Tibial nerve (tissue), 4 donors: ENCODE measurements around the gene TCAP. TPM values are rescaled to one million over a fixed set of nuclear protein-coding genes. Genes with fewer than 3 reads are reported as not detected.

Source experiments
- DNase-seq, 2 donors: peaks; one replicate each; pipeline ENCODE4 v3.0.0-alpha.2; 2019; ENCODE audit warnings: low spot score in 2 of 2
- H3K27ac ChIP-seq, 4 donors: fragments of 200-600 bp; sonication (generic) in 3 of 4; one replicate each; pipeline ENCODE4 v1.5.1; 2017 to 2019; ENCODE audit warnings: mild to moderate bottlenecking in 1 of 4
- H3K27me3 ChIP-seq, 2 donors: fragments of 200-600 bp; sonication (generic) in 1 of 2; one replicate each; pipeline versions ENCODE4 v1.5.1 to v1.6.0; 2017 to 2019
- H3K36me3 ChIP-seq, 3 donors: fragments of 200-600 bp; sonication (generic); one replicate each; pipeline ENCODE4 v1.5.1; 2018 to 2019
- H3K4me1 ChIP-seq, 4 donors: fragments of 200-600 bp; sonication (generic) in 3 of 4; one replicate each; pipeline ENCODE4 v1.5.1; 2017 to 2019
- H3K4me3 ChIP-seq, 4 donors: fragments of 200-600 bp; sonication (generic) in 3 of 4; one replicate each; pipeline ENCODE4 v1.5.1; 2017 to 2019; ENCODE audit warnings: mild to moderate bottlenecking in 1 of 4, moderate library complexity in 1 of 4
- H3K9me3 ChIP-seq, 4 donors: fragments of 200-600 bp; sonication (generic) in 3 of 4; one replicate each; pipeline ENCODE4 v1.5.1; 2017 to 2019
- EP300 ChIP-seq, 2 donors: sonication (generic); formaldehyde crosslinking; IDR thresholded peaks; one replicate each; pipeline ENCODE4 v1.6.1; 2017; ENCODE audit warnings: antibody characterized with exemption in 2 of 2, mild to moderate bottlenecking in 1 of 2
- POLR2A ChIP-seq, 2 donors: fragments of 450-650 bp; IDR thresholded peaks; one replicate each; pipeline ENCODE4 v1.6.1; 2017; ENCODE audit warnings: antibody characterized with exemption in 2 of 2, mild to moderate bottlenecking in 2 of 2, moderate library complexity in 2 of 2
- WGBS, 2 donors: methylation state at CpG; one replicate each; pipeline ENCODE4 v1.1.5; 2018; 5-methylcytosine and 5-hydroxymethylcytosine counted together
- total RNA-seq, 4 donors: library from RNA; depleted of rRNA; stranded (reverse); fragments of >200 nt; gene quantifications; one replicate each; pipeline ENCODE4 v1.1.0, GENCODE V29; 2016
- TF ChIP-seq, protein P1 (sequence below), 5 experiments: fragments of 200-600 bp in 3 of 5; fragments of 450-650 bp in 2 of 5; sonication (generic) in 3 of 5; IDR thresholded peaks; one replicate each; pipeline ENCODE4 v1.5.1; 2016 to 2019; ENCODE audit warnings: antibody characterized with exemption in 5 of 5, mild to moderate bottlenecking in 3 of 5, moderate library complexity in 2 of 5

Gene TCAP
- total RNA-seq, 4 donors from 2014 or later, result 0.30 to 5.5 (median 0.61) TPM

DNA sequence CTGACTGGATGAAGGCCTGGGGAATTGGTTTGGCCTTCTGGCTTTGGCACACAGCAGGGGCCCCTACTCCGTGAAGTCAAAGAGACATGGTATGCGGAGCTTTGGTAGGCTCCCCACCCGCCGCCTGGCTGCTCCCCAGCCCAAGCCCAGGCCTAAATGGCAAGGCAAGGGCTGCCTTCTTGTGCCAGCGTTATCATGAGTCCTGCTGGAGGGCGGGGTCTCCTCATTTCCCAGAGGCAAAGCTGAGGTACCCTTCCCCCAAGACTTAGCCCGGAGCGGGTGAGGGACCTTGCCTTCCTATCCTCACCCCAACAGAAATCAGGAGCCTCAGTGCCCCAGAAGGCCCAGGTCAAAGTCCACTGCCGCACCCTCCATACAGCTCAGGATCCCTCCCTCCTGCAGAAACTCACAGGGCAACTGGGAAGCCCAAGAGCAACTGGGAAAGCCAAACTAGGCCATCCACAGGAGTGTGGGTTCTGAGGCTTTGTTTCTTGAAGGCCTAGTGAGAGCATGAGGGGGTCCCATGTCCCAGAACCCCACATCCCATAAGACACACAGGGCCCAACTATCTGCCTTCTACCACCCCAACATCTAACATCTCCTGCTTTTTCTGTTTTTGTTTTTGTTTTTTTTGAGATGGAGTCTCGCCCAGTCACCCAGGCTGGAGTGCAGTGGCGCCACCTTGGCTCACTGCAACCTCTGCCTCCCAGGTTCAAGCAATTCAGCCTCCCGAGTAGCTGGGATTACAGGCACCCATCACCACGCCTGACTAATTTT, 13.4 kb downstream of the TCAP start:
- 79 to 83% methylated on average over 12 to 13 of the region's 13 CpGs for WGBS, 2 donors

DNA sequence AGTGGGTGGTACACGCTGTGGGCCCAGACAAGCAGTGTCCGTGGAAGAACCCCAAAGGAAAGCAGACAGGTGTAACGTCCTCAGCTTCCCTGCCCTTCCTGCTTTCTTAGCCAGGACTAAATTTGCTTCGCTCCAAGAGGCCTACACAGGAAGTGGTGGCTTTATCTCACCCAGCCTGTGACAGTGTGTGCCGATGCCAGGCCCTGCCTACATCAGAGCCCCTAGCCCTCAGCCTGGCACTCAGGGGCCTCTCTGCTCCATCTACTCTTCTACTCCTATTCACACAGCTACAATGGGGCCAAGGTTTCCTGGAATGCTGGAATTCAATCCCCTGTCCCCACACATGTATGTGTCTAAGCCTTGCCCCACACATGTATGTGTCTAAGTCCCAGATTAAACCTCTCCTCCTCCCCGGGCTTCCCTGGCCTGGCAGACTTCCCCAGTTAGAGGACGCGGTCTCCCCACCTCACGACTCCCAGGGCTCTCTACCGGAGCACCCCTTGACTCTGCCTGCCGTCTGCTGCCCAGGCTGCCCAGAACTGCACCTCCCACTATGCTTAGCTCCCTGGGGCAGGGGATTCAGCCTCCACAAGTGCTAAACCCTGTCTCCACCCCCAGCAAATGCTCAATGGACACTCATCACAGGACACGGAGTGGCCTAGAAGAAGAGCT, 14.5 kb downstream of the TCAP start:
- Histone ChIP-seq H3K9me3 (no peaks in the 10 kb centered on the region), H3K4me3 (no peak overlapping the region), H3K27ac (peak overlapping the region in 1 of 4 donors; percentile 64), H3K27me3 (no peaks in the 10 kb centered on the region), H3K36me3 (peaks cover 0 to 43% (median 0%) of the 10 kb centered on the region in 3 donors), H3K4me1 (peaks cover 0 to 44% (median 23%) of the 10 kb centered on the region in 4 donors)
- no peak for TF ChIP-seq POLR2A (IDR thresholded peaks at IDR 0.05)
- DNase-seq, result no peak
- WGBS, 2 donors, result 74 to 91% methylated on average over 12 of the region's 12 CpGs

More for the DNA sequence above, 13.4 kb downstream of the TCAP start:
- peak overlapping the region; percentile 28 to 80 (median 71) for H3K27ac ChIP-seq
- H3K4me3 ChIP-seq, result no peak overlapping the region
- TF ChIP-seq POLR2A (IDR thresholded peaks at IDR 0.05) (no peak), EP300 (IDR thresholded peaks at IDR 0.05) (no peak)
- TF ChIP-seq, protein P1, sequence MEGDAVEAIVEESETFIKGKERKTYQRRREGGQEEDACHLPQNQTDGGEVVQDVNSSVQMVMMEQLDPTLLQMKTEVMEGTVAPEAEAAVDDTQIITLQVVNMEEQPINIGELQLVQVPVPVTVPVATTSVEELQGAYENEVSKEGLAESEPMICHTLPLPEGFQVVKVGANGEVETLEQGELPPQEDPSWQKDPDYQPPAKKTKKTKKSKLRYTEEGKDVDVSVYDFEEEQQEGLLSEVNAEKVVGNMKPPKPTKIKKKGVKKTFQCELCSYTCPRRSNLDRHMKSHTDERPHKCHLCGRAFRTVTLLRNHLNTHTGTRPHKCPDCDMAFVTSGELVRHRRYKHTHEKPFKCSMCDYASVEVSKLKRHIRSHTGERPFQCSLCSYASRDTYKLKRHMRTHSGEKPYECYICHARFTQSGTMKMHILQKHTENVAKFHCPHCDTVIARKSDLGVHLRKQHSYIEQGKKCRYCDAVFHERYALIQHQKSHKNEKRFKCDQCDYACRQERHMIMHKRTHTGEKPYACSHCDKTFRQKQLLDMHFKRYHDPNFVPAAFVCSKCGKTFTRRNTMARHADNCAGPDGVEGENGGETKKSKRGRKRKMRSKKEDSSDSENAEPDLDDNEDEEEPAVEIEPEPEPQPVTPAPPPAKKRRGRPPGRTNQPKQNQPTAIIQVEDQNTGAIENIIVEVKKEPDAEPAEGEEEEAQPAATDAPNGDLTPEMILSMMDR (IDR thresholded peaks at IDR 0.05), result no peak
- peaks cover 0 to 32% (median 0%) of the 10 kb centered on the region in 3 donors for H3K36me3 ChIP-seq
- peaks cover 0 to 47% (median 23%) of the 10 kb centered on the region in 4 donors for H3K4me1 ChIP-seq
- H3K9me3 ChIP-seq, result no peaks in the 10 kb centered on the region
- no peak for DNase-seq
- H3K27me3 ChIP-seq, result no peaks in the 10 kb centered on the region

DNA sequence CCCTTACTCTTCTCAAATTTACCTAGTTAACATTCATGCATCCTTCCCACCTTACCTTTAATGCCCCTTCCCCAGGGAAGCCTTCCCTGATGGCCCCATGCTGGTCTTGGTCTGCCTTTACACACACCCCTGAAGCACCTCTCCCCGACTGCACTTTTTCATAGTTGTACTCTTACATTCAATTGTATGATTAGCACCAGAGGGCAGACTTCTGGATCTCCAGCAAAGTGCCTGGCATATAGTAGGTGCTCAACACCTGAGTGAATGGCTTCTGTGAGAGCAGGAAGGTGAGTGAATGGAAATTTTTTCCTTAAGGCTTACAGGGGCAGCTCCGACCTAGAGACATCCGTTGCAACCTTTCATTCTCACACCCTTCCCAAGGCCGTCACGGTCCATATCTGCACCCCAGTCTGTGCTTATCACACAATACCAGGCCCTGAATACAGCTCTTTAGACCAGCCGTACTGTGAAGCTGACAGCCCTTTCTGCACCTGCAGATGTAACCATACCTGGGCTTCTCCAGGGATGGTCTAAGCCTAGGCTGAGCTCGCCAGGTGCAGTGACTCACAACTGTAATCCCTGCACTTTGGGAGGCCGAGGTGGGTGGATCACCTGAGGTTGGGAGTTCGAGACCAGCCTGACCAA, 18.3 kb downstream of the TCAP start:
- peaks cover 0 to 16% (median 9%) of the 10 kb centered on the region in 4 donors for H3K4me1 ChIP-seq
- DNase-seq, result no peak
- WGBS, 2 donors, result 91 to 92% methylated on average over 9 of the region's 9 CpGs
- TF ChIP-seq POLR2A (IDR thresholded peaks at IDR 0.05) (no peak), EP300 (IDR thresholded peaks at IDR 0.05) (no peak)
- TF ChIP-seq, protein P1 (IDR thresholded peaks at IDR 0.05), result no peak
- no peaks in the 10 kb centered on the region for H3K9me3 ChIP-seq
- no peak overlapping the region for H3K27ac ChIP-seq
- H3K36me3 ChIP-seq, result peaks cover 0 to 56% (median 0%) of the 10 kb centered on the region in 3 donors
- H3K27me3 ChIP-seq, result no peaks in the 10 kb centered on the region
- H3K4me3 ChIP-seq, result no peak overlapping the region

DNA sequence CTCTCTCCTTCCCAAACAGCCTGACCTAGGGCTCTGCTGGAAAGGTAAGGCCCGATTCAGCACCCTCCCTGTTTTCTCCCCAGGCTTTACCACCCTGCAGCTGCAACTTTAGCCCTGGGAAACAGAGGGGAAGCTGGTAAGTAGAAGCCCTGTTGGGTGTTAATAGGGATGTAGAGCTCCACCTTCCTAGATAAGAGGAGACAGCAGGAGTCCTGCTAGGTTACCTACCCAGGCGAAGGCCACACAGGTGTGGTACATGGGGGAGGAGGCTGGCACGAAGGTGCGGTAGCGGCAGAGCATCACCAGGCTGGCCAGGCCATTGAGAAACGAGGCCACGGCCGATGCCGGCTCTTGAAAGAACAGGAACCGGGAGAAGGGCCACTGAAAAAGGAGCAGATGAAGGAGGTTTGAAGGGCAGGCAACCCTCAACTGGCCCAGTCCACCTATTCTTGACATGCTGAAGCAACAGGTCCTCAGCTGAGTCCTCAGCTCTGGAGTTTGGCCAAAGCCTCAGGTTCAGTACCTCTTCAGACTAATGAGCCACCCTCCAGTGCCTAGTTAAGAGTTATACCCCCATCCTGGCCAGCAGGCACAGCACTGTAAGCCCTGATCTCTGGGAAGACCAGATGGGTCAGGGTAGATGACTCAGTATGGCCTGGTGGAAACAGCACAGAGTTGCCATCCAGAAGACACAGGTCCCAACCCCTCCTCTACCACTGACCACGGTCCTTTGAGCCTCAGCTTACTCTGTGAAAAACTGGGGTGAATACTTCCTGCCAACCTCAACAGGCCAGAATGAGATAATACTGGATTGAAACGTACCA, 19.4 kb downstream of the TCAP start:
- Histone ChIP-seq H3K27ac (no peak overlapping the region), H3K27me3 (no peaks in the 10 kb centered on the region), H3K4me1 (peaks cover 0 to 18% (median 15%) of the 10 kb centered on the region in 4 donors), H3K4me3 (no peak overlapping the region), H3K9me3 (no peaks in the 10 kb centered on the region), H3K36me3 (peaks cover 0 to 56% (median 0%) of the 10 kb centered on the region in 3 donors)
- TF ChIP-seq, protein P1 (IDR thresholded peaks at IDR 0.05), result no peak
- TF ChIP-seq POLR2A (IDR thresholded peaks at IDR 0.05), result no peak
- no peak for TF ChIP-seq EP300 (IDR thresholded peaks at IDR 0.05)
- WGBS, 2 donors, result 94% methylated on average over 12 of the region's 12 CpGs
- no peak for DNase-seq

DNA sequence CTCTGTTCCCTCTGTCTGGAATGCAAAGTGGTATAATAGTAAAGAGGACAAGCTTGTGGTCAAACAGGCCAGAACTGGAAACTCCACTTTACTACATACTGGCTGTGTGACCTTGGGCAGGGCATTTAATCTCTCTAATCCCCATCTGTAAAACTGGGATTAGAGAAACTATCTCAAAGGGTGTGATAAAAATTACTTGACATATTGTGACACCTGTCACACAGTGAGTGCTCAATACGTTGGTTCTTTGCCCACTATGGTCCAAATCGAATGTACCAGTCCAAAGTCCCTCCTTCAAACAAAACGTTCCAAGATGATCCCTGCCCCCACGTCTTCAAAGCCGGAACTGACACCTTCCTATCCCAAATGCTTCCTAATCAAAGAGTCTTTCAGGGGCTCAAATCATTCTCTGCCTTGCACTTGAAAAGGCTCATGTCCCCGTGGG, 22.0 kb downstream of the TCAP start:
- Histone ChIP-seq H3K4me3 (peak overlapping the region; percentile 51 to 86 (median 68)), H3K27me3 (no peaks in the 10 kb centered on the region), H3K27ac (peak overlapping the region; percentile 71 to 95 (median 88)), H3K4me1 (peaks cover 0 to 18% (median 15%) of the 10 kb centered on the region in 4 donors), H3K9me3 (no peaks in the 10 kb centered on the region), H3K36me3 (peaks cover 0 to 36% (median 0%) of the 10 kb centered on the region in 3 donors)
- 53 to 64% methylated on average over 6 of the region's 6 CpGs for WGBS, 2 donors
- TF ChIP-seq POLR2A (IDR thresholded peaks at IDR 0.05) (no peak), EP300 (IDR thresholded peaks at IDR 0.05) (no peak)
- TF ChIP-seq, protein P1 (IDR thresholded peaks at IDR 0.05), result no peak
- no peak for DNase-seq
